SK-N-SH (cell line): ENCODE measurements around the gene ADPRS. TPM values are rescaled to one million over a fixed set of nuclear protein-coding genes. Genes with fewer than 3 reads are reported as not detected.

Experiments
- CTCF ChIA-PET: fragments of 300-600, 350-600 bp; formaldehyde crosslinking; extraction: SDS; loops from one replicate; lab custom pipeline; 2021; lab: Yijun Ruan, JAX
- POLR2A ChIA-PET: fragments of 350-600 bp; sonication (Branson Sonifier 250); formaldehyde crosslinking; extraction: SDS; loops from one replicate; lab custom pipeline; 2020; ENCODE audit warnings: antibody characterized with exemption, inconsistent platforms; lab: Yijun Ruan, JAX
- DNase-seq: peaks from one replicate; pipeline ENCODE4 v3.0.0; 2012
- H2AFZ ChIP-seq: fragments of 200-600 bp; sonication (generic); 2 replicates; pipeline ENCODE4 v1.8.1; 2016; ENCODE audit warnings: antibody characterized with exemption, mild to moderate bottlenecking, low read depth
- H3F3A ChIP-seq: fragments of 200-600 bp; sonication (generic); replicated peaks from 2 replicates; pipeline ENCODE3; 2016; ENCODE audit warnings: antibody characterized with exemption, mild to moderate bottlenecking; ENCODE audit not compliant: insufficient read depth
- H3K27ac ChIP-seq, 2 experiments: fragments of 200-500 bp in 1 of 2; fragments of 200-600 bp in 1 of 2; sonication (Bioruptor generic) in 1 of 2; sonication (generic), shearing (Covaris generic) in 1 of 2; 2 replicates each; pipeline versions ENCODE4 v1.5.1 to v1.6.1; 2014 to 2016; ENCODE audit warnings: low read depth in 2 of 2, inconsistent platforms in 1 of 2, low read length in 1 of 2, mild to moderate bottlenecking in 1 of 2, mixed read lengths in 1 of 2
- H3K27me3 ChIP-seq: fragments of 200-600 bp; sonication (generic), shearing (Covaris generic); 2 replicates; pipeline ENCODE4 v1.6.1; 2016; ENCODE audit warnings: mixed run types; ENCODE audit not compliant: insufficient read depth
- H3K36me3 ChIP-seq, 2 experiments: fragments of 200-500 bp in 1 of 2; fragments of 200-600 bp in 1 of 2; sonication (Bioruptor generic) in 1 of 2; sonication (generic) in 1 of 2; replicated peaks in 1 of 2; 2 replicates each; pipeline versions ENCODE3 to v1.5.1; 2014 to 2016; ENCODE audit warnings: low read length in 1 of 2, mild to moderate bottlenecking in 1 of 2; ENCODE audit not compliant: insufficient read depth in 2 of 2, control insufficient read depth in 1 of 2
- H3K4me1 ChIP-seq, 2 experiments: fragments of 200-500 bp in 1 of 2; fragments of 200-600 bp in 1 of 2; sonication (Bioruptor generic) in 1 of 2; sonication (generic), shearing (Covaris generic) in 1 of 2; 2 replicates each; pipeline versions ENCODE4 v1.5.1 to v1.6.1; 2014 to 2016; ENCODE audit warnings: low read depth in 1 of 2, low read length in 1 of 2, mixed run types in 1 of 2; ENCODE audit not compliant: insufficient read depth in 2 of 2, control insufficient read depth in 1 of 2
- H3K4me2 ChIP-seq: fragments of 200-600 bp; sonication (generic), shearing (Covaris generic); 2 replicates; pipeline ENCODE4 v1.6.1; 2017; ENCODE audit warnings: mixed run types
- H3K4me3 ChIP-seq, 2 experiments: fragments of 200-500 bp in 1 of 2; fragments of 200-600 bp in 1 of 2; sonication (Bioruptor generic) in 1 of 2; sonication (generic), shearing (Covaris generic) in 1 of 2; 2 replicates each; pipeline versions ENCODE4 v1.5.1 to v1.8.1; 2014 to 2016; ENCODE audit warnings: low read depth in 2 of 2, inconsistent platforms in 1 of 2, low read length in 1 of 2, mild to moderate bottlenecking in 1 of 2, mixed read lengths in 1 of 2, moderate library complexity in 1 of 2
- H3K79me2 ChIP-seq: fragments of 200-600 bp; sonication (generic); 2 replicates; pipeline ENCODE4 v1.8.1; 2017; ENCODE audit warnings: mild to moderate bottlenecking; ENCODE audit not compliant: insufficient read depth
- H3K9ac ChIP-seq: fragments of 200-600 bp; sonication (generic); 2 replicates; pipeline ENCODE4 v1.6.1; 2017; ENCODE audit warnings: mixed run types
- H3K9me2 ChIP-seq: fragments of 200-600 bp; sonication (generic); 2 replicates; pipeline ENCODE4 v1.6.1; 2017; ENCODE audit warnings: mixed run types
- H3K9me3 ChIP-seq: fragments of 200-600 bp; sonication (generic); 2 replicates; pipeline ENCODE4 v1.6.1; 2017; ENCODE audit warnings: mixed run types, mild to moderate bottlenecking, moderate library complexity
- H4K20me1 ChIP-seq: fragments of 200-600 bp; sonication (generic); 2 replicates; pipeline ENCODE4 v1.6.1; 2017; ENCODE audit warnings: mild to moderate bottlenecking, mixed run types; ENCODE audit not compliant: insufficient read depth
- CTCF ChIP-seq: fragments of 200-600 bp; sonication (generic); IDR thresholded peaks from 2 replicates; pipeline ENCODE4 v1.6.1; 2017; ENCODE audit warnings: antibody characterized with exemption, mild to moderate bottlenecking, moderate library complexity
- ELF1 ChIP-seq: IDR thresholded peaks from 2 replicates; pipeline ENCODE4 v1.4.0; 2012
- EP300 ChIP-seq, 2 experiments: IDR thresholded peaks; 2 replicates each; pipeline versions ENCODE4 v1.4.0 to v1.6.1; 2012; ENCODE audit warnings: borderline replicate concordance in 1 of 2, low read depth in 1 of 2, low read length in 1 of 2
- EZH2phosphoT487 ChIP-seq: fragments of 200-600 bp; sonication (generic); IDR thresholded peaks from 2 replicates; pipeline ENCODE4 v1.6.1; 2017; ENCODE audit warnings: low read depth, mixed run types, mild to moderate bottlenecking, antibody characterized with exemption, moderate library complexity, borderline replicate concordance
- FOSL2 ChIP-seq: IDR thresholded peaks from 2 replicates; pipeline ENCODE4 v1.4.0; 2012; ENCODE audit warnings: low read depth, mild to moderate bottlenecking, moderate library complexity, borderline replicate concordance
- FOXJ3 ChIP-seq: sonication (generic); formaldehyde crosslinking; IDR thresholded peaks from 2 replicates; pipeline ENCODE4 v1.5.1; 2020; ENCODE audit warnings: mild to moderate bottlenecking, missing genetic modification reagents
- FOXM1 ChIP-seq: IDR thresholded peaks from 2 replicates; pipeline ENCODE4 v1.4.0; 2012; ENCODE audit warnings: low read depth, mild to moderate bottlenecking
- GATA2 ChIP-seq: sonication (generic); formaldehyde crosslinking; IDR thresholded peaks from 2 replicates; pipeline ENCODE4 v1.5.0; 2020; ENCODE audit warnings: mild to moderate bottlenecking, missing genetic modification reagents
- JUND ChIP-seq: IDR thresholded peaks from 2 replicates; pipeline ENCODE4 v1.4.0; 2012
- MEF2A ChIP-seq: IDR thresholded peaks from 2 replicates; pipeline ENCODE4 v1.4.0; 2012; ENCODE audit warnings: low read depth, borderline replicate concordance
- MXI1 ChIP-seq: IDR thresholded peaks from 2 replicates; pipeline ENCODE4 v1.6.1; 2012; ENCODE audit warnings: mild to moderate bottlenecking, low read depth, low read length, improper control_type of control experiment
- NRF1 ChIP-seq: IDR thresholded peaks from 2 replicates; pipeline ENCODE4 v1.6.1; 2012; ENCODE audit warnings: low read depth, mild to moderate bottlenecking, low read length
- RAD21 ChIP-seq: IDR thresholded peaks from 2 replicates; pipeline ENCODE4 v1.6.1; 2012; ENCODE audit warnings: mild to moderate bottlenecking, low read length
- RXRA ChIP-seq: IDR thresholded peaks from 2 replicates; pipeline ENCODE4 v1.4.0; 2012; ENCODE audit warnings: low read depth, mild to moderate bottlenecking, borderline replicate concordance
- SMC3 ChIP-seq: IDR thresholded peaks from 2 replicates; pipeline ENCODE4 v1.6.1; 2012; ENCODE audit warnings: low read depth, low read length, improper control_type of control experiment
- TCF12 ChIP-seq: IDR thresholded peaks from 2 replicates; pipeline ENCODE4 v1.4.0; 2012
- TEAD4 ChIP-seq: IDR thresholded peaks from 2 replicates; pipeline ENCODE4 v1.4.0; 2012; ENCODE audit warnings: mild to moderate bottlenecking, borderline replicate concordance; ENCODE audit not compliant: insufficient read depth
- USF1 ChIP-seq: IDR thresholded peaks from 2 replicates; pipeline ENCODE4 v1.4.0; 2012; ENCODE audit warnings: low read depth, borderline replicate concordance
- USF2 ChIP-seq: fragments of 150-350 bp; IDR thresholded peaks from 2 replicates; pipeline ENCODE4 v1.6.1; 2017; ENCODE audit warnings: antibody characterized with exemption, low read length, low read depth, borderline replicate concordance
- WGBS: methylation state at CpG from one replicate; pipeline ENCODE4 v1.1.6; 2017; ENCODE audit warnings: low lambda C conversion rate; 5-methylcytosine and 5-hydroxymethylcytosine counted together
- polyA plus RNA-seq, 3 experiments: library from polyadenylated mRNA; depleted of rRNA; stranded (reverse); fragments of >200 nt; gene quantifications; 2 replicates each; pipeline ENCODE4 v1.2.3, GENCODE V29; 2012
- TF ChIP-seq, protein P1 (sequence below): IDR thresholded peaks from 2 replicates; pipeline ENCODE4; 2012

The ADPRS gene
- polyA plus RNA-seq, 1 of the 3 experiments (the other 2 are of a cell fraction): 54.2 TPM

DNA sequence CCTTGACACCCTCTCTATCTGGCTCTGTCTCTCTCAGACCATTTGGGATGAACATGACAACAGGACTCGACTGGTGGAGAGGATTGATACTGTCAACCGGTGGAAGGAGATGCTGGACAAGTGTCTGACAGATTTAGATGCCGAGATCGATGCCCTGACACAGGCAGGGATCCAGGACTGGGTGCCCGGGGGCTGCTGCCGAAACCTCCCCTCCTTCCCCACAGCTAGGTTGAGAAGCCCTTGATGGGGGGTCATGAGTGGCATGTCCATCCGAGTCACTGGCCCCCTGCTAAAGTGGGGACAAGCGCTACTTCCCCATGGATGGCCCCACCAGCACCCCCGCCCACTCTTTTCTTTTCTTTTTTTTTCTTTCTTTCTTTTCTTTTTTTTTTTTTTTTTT is 3.6 kb upstream of the ADPRS start:
- Histone ChIP-seq H3K4me2 (no peak overlapping the region), H2AFZ (no peak overlapping the region), H3K27ac (no peak overlapping the region; a peak in 1 of 4 replicates), H3F3A (peaks cover 7% of the 10 kb centered on the region), H3K4me1 (peaks cover 2 to 19% of the 10 kb centered on the region in 2 experiments; a peak in 2 of 4 replicates), H3K36me3 (peaks cover 0 to 2% of the 10 kb centered on the region in 2 experiments), H3K4me3 (no peak overlapping the region), H4K20me1 (no peaks in the 10 kb centered on the region), H3K9me3 (no peaks in the 10 kb centered on the region), H3K9ac (no peak overlapping the region), H3K9me2 (no peaks in the 10 kb centered on the region), H3K27me3 (no peaks in the 10 kb centered on the region), H3K79me2 (peaks cover 14% of the 10 kb centered on the region)
- ChIA-PET POLR2A (no interaction called here), CTCF (interaction anchor here (0.9 kb wide), 1 partner anchor 30 kb away, joined by 3 read pairs; no protein-coding TSS in a partner anchor)
- TF ChIP-seq MEF2A: no peak
- no peak for DNase-seq
- 92% methylated on average over 9 of the region's 9 CpGs for WGBS

DNA sequence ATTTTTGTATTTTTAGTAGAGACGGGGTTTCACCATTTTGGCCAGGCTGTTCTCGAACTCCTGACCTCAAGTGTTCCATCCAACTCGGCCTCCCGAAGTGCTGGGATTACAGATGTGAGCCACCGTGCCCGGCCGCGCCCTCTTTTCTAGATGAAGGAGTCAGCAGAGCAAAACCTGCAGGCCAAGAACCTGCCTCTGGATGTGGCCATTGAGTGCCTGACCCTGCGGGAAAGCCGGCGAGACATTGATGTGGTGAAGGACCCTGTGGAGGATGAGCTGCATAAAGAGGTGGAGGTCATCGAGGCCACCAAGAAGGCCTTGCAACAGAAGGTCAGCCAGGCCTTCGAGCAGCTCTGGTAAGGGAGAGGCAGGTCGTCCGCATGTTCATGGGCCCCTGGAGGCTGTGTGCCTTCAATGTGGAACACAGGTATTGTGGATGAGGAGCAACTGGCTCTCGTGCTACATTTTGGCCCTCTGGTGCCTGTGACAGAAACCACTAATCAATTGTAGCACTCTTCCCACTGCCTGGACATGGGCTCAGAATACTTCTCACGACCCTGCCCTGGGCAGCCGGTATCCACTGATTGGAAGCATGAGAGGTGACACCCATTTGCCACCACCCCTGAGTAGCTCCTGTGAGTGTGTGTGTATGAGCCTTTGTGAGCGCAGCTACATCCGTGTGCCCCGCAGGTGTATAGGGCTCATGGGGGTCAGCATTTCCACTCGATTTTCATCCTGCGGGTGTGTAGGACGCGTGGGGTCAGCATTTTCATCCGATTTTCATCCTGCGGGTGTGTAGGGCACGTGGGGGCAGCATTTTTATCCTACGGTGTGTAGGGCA is 2.8 kb upstream of the ADPRS start:
- H3K9me3 ChIP-seq: no peaks in the 10 kb centered on the region
- peaks cover 22% of the 10 kb centered on the region for H3K79me2 ChIP-seq
- no peak overlapping the region for H2AFZ ChIP-seq
- CTCF ChIA-PET: interaction anchor here (0.7 to 1.5 kb wide), 3 partner anchors 9 to 155 kb away, joined by 3 read pairs; partner anchors contain the start of genes AGO3 and TRAPPC3
- TF ChIP-seq USF1 (no peak), RAD21 (no peak), TCF12 (no peak), JUND (no peak), TEAD4 (no peak), USF2 (no peak), GATA2 (CRISPR knock-in tag) (no peak), MEF2A (no peak), SMC3 (no peak), FOXJ3 (no peak), CTCF (no peak), EP300 (IDR thresholded peaks at IDR 0.05; ENCODE audit: borderline replicate concordance in 1 of 2, low read depth in 1 of 2, low read length in 1 of 2) (no peak), NRF1 (no peak), EZH2phosphoT487 (no peak), RXRA (no peak), FOXM1 (no peak), ELF1 (no peak), FOSL2 (no peak), MXI1 (no peak)
- TF ChIP-seq, protein P1, sequence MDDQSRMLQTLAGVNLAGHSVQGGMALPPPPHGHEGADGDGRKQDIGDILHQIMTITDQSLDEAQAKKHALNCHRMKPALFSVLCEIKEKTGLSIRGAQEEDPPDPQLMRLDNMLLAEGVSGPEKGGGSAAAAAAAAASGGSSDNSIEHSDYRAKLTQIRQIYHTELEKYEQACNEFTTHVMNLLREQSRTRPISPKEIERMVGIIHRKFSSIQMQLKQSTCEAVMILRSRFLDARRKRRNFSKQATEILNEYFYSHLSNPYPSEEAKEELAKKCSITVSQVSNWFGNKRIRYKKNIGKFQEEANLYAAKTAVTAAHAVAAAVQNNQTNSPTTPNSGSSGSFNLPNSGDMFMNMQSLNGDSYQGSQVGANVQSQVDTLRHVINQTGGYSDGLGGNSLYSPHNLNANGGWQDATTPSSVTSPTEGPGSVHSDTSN: no peak
- TF ChIP-seq, all 33 proteins: peak for 0
- no peak overlapping the region for H3K9ac ChIP-seq
- H3K9me2 ChIP-seq: no peaks in the 10 kb centered on the region
- WGBS: 93% methylated on average over 29 of the region's 29 CpGs
- DNase-seq: no peak
- H3K4me3 ChIP-seq: no peak overlapping the region
- POLR2A ChIA-PET: no interaction called here
- no peaks in the 10 kb centered on the region for H3K27me3 ChIP-seq
- H4K20me1 ChIP-seq: no peaks in the 10 kb centered on the region
- H3F3A ChIP-seq: peaks cover 6% of the 10 kb centered on the region
- H3K27ac ChIP-seq: no peak overlapping the region
- H3K36me3 ChIP-seq: peaks cover 0 to 5% of the 10 kb centered on the region in 2 experiments
- peaks cover 3 to 19% of the 10 kb centered on the region in 2 experiments; a peak in 2 of 4 replicates for H3K4me1 ChIP-seq
- no peak overlapping the region for H3K4me2 ChIP-seq
